Measurements from ENCODE around the gene CAPZB. TPM values are rescaled to one million over a fixed set of nuclear protein-coding genes. Genes with fewer than 3 reads are reported as not detected.

CAPZB gene
- total and polyA plus RNA-seq, 2 donors (not counting 3 experiments of a cell fraction or from before 2014, with no cell fraction given): 196 to 347 TPM

DNA sequence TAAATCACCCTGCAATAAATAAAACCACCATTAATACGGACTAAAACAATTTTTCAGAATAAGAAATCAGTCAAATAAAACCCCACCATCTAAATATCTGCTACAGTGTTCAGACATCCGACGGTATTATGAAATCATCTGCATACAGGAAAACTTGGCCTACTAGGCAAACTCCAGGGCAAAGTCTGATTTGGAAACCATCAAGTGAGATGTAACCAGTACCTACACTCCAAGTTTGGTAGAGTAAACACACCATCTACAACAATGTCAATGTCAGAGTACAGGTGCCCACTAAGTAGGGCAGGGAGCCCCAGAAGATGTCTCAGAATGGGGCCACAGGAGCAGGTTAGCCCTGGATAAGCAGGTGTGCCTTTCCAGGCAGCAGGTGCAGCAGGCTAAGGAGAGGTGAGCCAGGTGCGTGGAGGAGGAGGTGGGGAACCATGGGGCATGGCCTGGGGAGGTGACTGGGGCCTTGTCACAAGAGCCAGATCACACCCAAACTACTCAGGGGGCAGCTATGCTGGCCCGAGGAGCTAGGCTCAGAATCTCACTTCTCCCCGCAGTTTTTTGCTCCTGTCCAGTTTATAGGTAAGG is 59.6 kb downstream of the CAPZB start:
- Histone ChIP-seq H3K4me2 (ENCODE audit: insufficient read depth, low read length) (no peak overlapping the region), H3K4me1 (ENCODE audit: control insufficient read depth, extremely low read depth, insufficient read depth, low read length) (peaks cover 23% of the 10 kb centered on the region), H3K27ac (ENCODE audit: insufficient read depth, low read depth, low read length) (no peak overlapping the region), H4K20me1 (replicated peaks; ENCODE audit: control insufficient read depth, extremely low read depth, insufficient read depth, low read length) (peaks cover 13% of the 10 kb centered on the region), H3K9me3 (replicated peaks; ENCODE audit: control insufficient read depth, insufficient read depth, low read length) (no peaks in the 10 kb centered on the region), H2AFZ (ENCODE audit: low read depth, low read length) (no peak overlapping the region), H3K36me3 (ENCODE audit: control insufficient read depth in 2 of 2, extremely low read depth in 1 of 2, insufficient read depth in 2 of 2, low read length in 2 of 2) (peaks cover 2 to 3% of the 10 kb centered on the region in 2 experiments), H3K9me1 (replicated peaks; ENCODE audit: control insufficient read depth, extremely low read depth, insufficient read depth, low read length) (no peaks in the 10 kb centered on the region), H3K4me3 (replicated peaks in 1 of 3; ENCODE audit: insufficient read depth in 1 of 3, low read depth in 1 of 3, low read length in 3 of 3) (no peak overlapping the region), H3K79me2 (ENCODE audit: control insufficient read depth, insufficient read depth, low read length) (peaks cover 96% of the 10 kb centered on the region), H3K9ac (replicated peaks; ENCODE audit: extremely low read depth, insufficient read depth, low read length) (no peak overlapping the region), H3K27me3 (ENCODE audit: control insufficient read depth in 2 of 2, insufficient read depth in 2 of 2, low read length in 2 of 2) (no peaks in the 10 kb centered on the region)
- ChIA-PET CTCF (no interaction called here), POLR2A (no interaction called here)
- DNase-seq (ENCODE audit: low read depth, low spot score): no peak
- intact Hi-C loops (cut with micrococcal nuclease): no loop called here
- dilution Hi-C loops (cut with MboI; ENCODE audit: extremely low pct_ligation_motif_present, low sequenced_read_pairs): no loop called here
- TF ChIP-seq POLR2AphosphoS5 (IDR thresholded peaks at IDR 0.05; ENCODE audit: insufficient read depth, low read depth, low read length) (no peak), FOS (IDR thresholded peaks at IDR 0.05; ENCODE audit: borderline replicate concordance, insufficient read depth, low read length) (no peak), POLR2A (IDR thresholded peaks at IDR 0.05; ENCODE audit: low read depth, low read length) (no peak), MYC (IDR thresholded peaks at IDR 0.05; ENCODE audit: low read depth, low read length) (no peak), JUN (IDR thresholded peaks at IDR 0.05; ENCODE audit: borderline replicate concordance, insufficient read depth, insufficient read length, low read depth) (no peak), GATA2 (IDR thresholded peaks at IDR 0.05; ENCODE audit: insufficient read depth, insufficient read length, low read depth, low read length) (no peak), MAX (IDR thresholded peaks at IDR 0.05; ENCODE audit: insufficient read depth, insufficient read length) (no peak), EZH2 (IDR thresholded peaks at IDR 0.05; ENCODE audit: borderline replicate concordance, low read depth, low read length, severe bottlenecking) (no peak)
- TF ChIP-seq, protein P1, sequence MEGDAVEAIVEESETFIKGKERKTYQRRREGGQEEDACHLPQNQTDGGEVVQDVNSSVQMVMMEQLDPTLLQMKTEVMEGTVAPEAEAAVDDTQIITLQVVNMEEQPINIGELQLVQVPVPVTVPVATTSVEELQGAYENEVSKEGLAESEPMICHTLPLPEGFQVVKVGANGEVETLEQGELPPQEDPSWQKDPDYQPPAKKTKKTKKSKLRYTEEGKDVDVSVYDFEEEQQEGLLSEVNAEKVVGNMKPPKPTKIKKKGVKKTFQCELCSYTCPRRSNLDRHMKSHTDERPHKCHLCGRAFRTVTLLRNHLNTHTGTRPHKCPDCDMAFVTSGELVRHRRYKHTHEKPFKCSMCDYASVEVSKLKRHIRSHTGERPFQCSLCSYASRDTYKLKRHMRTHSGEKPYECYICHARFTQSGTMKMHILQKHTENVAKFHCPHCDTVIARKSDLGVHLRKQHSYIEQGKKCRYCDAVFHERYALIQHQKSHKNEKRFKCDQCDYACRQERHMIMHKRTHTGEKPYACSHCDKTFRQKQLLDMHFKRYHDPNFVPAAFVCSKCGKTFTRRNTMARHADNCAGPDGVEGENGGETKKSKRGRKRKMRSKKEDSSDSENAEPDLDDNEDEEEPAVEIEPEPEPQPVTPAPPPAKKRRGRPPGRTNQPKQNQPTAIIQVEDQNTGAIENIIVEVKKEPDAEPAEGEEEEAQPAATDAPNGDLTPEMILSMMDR (IDR thresholded peaks at IDR 0.05; ENCODE audit: extremely low read depth in 1 of 2, insufficient read depth in 1 of 2, low read depth in 1 of 2, low read length in 2 of 2): no peak
- no TSS peak for BruUV-seq (replicated peaks)
- FAIRE-seq: no peak
